SU-DHL-6 (cell line): Measurements from ENCODE around the gene DUSP9.
"Not testable (repeated sequence)": the region's sequence is repeated elsewhere in the genome, so short reads cannot be mapped to it uniquely, and the experiment has no call there.

Source experiments
- H2AFZ ChIP-seq: fragments of 200-600 bp; sonication (generic); 2 replicates; pipeline ENCODE4 v1.6.1; 2014; ENCODE audit warnings: low read depth, mild to moderate bottlenecking, moderate library complexity, mixed read lengths, antibody characterized with exemption, low read length; ENCODE audit not compliant: severe bottlenecking
- H3F3A ChIP-seq: fragments of 200-600 bp; shearing (Covaris generic); 2 replicates; pipeline ENCODE4 v1.6.0; 2016; ENCODE audit warnings: antibody characterized with exemption, mild to moderate bottlenecking; ENCODE audit not compliant: insufficient read depth
- H3K27ac ChIP-seq: fragments of 200-600 bp; sonication (generic); 2 replicates; pipeline ENCODE4 v1.5.1; 2016; ENCODE audit warnings: low read depth, mild to moderate bottlenecking, low read length, moderate library complexity, mixed read lengths
- H3K27me3 ChIP-seq: fragments of 200-600 bp; sonication (generic), shearing (Covaris generic); 2 replicates; pipeline ENCODE4 v1.6.0; 2014; ENCODE audit warnings: mild to moderate bottlenecking, low read length
- H3K36me3 ChIP-seq: fragments of 200-600 bp; sonication (generic); 2 replicates; pipeline ENCODE4 v1.6.1; 2014; ENCODE audit warnings: mild to moderate bottlenecking, low read length, mixed read lengths
- H3K4me2 ChIP-seq: fragments of 300-600, 200-600 bp; shearing (Covaris generic), sonication (generic); 2 replicates; pipeline ENCODE4 v1.6.0; 2014; ENCODE audit warnings: low read length, low read depth, mild to moderate bottlenecking; ENCODE audit not compliant: poor library complexity, severe bottlenecking
- H3K4me3 ChIP-seq: fragments of 200-600 bp; sonication (generic); 2 replicates; pipeline ENCODE4 v1.5.1; 2014; ENCODE audit warnings: antibody characterized with exemption, low read length, mild to moderate bottlenecking, mixed read lengths; ENCODE audit not compliant: insufficient read depth, poor library complexity, severe bottlenecking
- H3K79me2 ChIP-seq: fragments of 200-600 bp; sonication (generic); 2 replicates; pipeline ENCODE4 v1.6.1; 2014; ENCODE audit warnings: mild to moderate bottlenecking, low read length, moderate library complexity; ENCODE audit not compliant: insufficient read depth
- H3K9ac ChIP-seq: fragments of 200-600 bp; sonication (generic); 2 replicates; pipeline ENCODE4 v1.7.0; 2014; ENCODE audit warnings: mild to moderate bottlenecking, low read length
- H3K9me2 ChIP-seq: fragments of 200-600 bp; sonication (generic); replicated peaks from 2 replicates; pipeline ENCODE4 v1.6.1; 2014; ENCODE audit warnings: low read length; ENCODE audit not compliant: insufficient read depth
- H3K9me3 ChIP-seq: fragments of 200-600 bp; sonication (generic); 2 replicates; pipeline ENCODE4 v1.6.1; 2014; ENCODE audit warnings: low read length, mixed read lengths; ENCODE audit not compliant: insufficient read depth
- H4K20me1 ChIP-seq: fragments of 200-600 bp; sonication (generic); 2 replicates; pipeline ENCODE4 v1.6.1; 2014; ENCODE audit warnings: low read depth, mild to moderate bottlenecking, antibody characterized with exemption, low read length, moderate library complexity, mixed read lengths
- CTCF ChIP-seq: fragments of 200-600 bp; sonication (generic); IDR thresholded peaks from one replicate; pipeline ENCODE4 v1.5.1; 2017; ENCODE audit warnings: antibody characterized with exemption, mild to moderate bottlenecking, low read length, moderate library complexity; ENCODE audit not compliant: insufficient read depth, poor library complexity, severe bottlenecking
- EZH2phosphoT487 ChIP-seq: fragments of 200-600 bp; sonication (generic), shearing (Covaris generic); conservative IDR thresholded peaks from 2 replicates; pipeline ENCODE4 v1.6.1; 2018; ENCODE audit warnings: mild to moderate bottlenecking, antibody characterized with exemption, low read length, moderate library complexity, mixed read lengths

DUSP9 gene

GRCh38 chrX:153674219-153674851, 27.3 kb downstream of the DUSP9 start:
- H3K9me2 ChIP-seq = no peaks in the 10 kb centered on the region
- H3K36me3 ChIP-seq = no peaks in the 10 kb centered on the region
- no peaks in the 10 kb centered on the region for H3F3A ChIP-seq
- H4K20me1 ChIP-seq = no peaks in the 10 kb centered on the region
- H3K4me3 ChIP-seq = no peak overlapping the region
- H2AFZ ChIP-seq = no peak overlapping the region
- H3K27me3 ChIP-seq = no peaks in the 10 kb centered on the region
- no peaks in the 10 kb centered on the region for H3K79me2 ChIP-seq
- no peak overlapping the region for H3K27ac ChIP-seq
- TF ChIP-seq CTCF (no peak), EZH2phosphoT487 (no peak)
- no peak overlapping the region for H3K9ac ChIP-seq
- no peaks in the 10 kb centered on the region for H3K9me3 ChIP-seq
- no peak overlapping the region for H3K4me2 ChIP-seq

GRCh38 chrX:153681175-153681574, 34.2 kb downstream of the DUSP9 start:
- H3K27ac ChIP-seq = no peak overlapping the region
- no peak overlapping the region for H3K4me2 ChIP-seq
- no peaks in the 10 kb centered on the region for H3K9me2 ChIP-seq
- no peaks in the 10 kb centered on the region for H3K79me2 ChIP-seq
- H2AFZ ChIP-seq = no peak overlapping the region
- H3K27me3 ChIP-seq = no peaks in the 10 kb centered on the region
- TF ChIP-seq CTCF (no peak), EZH2phosphoT487 (no peak)
- no peak overlapping the region for H3K4me3 ChIP-seq
- no peaks in the 10 kb centered on the region for H4K20me1 ChIP-seq
- no peaks in the 10 kb centered on the region for H3K9me3 ChIP-seq
- H3K36me3 ChIP-seq = no peaks in the 10 kb centered on the region
- no peaks in the 10 kb centered on the region for H3F3A ChIP-seq
- no peak overlapping the region for H3K9ac ChIP-seq

- not testable (repeated sequence) for H3K79me2 ChIP-seq, H3K36me3 ChIP-seq, H3K4me2 ChIP-seq, H3K4me3 ChIP-seq, H3K9ac ChIP-seq, H3K27me3 ChIP-seq, H3F3A ChIP-seq, H3K9me2 ChIP-seq, H3K9me3 ChIP-seq, H3K27ac ChIP-seq, H2AFZ ChIP-seq, H4K20me1 ChIP-seq
These were observed 36.5 kb downstream of the DUSP9 start for GRCh38 chrX:153683486-153683885.

- H3K9me3 ChIP-seq = no peaks in the 10 kb centered on the region
- H3F3A ChIP-seq = no peaks in the 10 kb centered on the region
- TF ChIP-seq CTCF (no peak), EZH2phosphoT487 (no peak)
- no peak overlapping the region for H3K9ac ChIP-seq
- no peak overlapping the region for H3K27ac ChIP-seq
- no peaks in the 10 kb centered on the region for H3K9me2 ChIP-seq
- no peak overlapping the region for H3K4me2 ChIP-seq
- no peaks in the 10 kb centered on the region for H3K36me3 ChIP-seq
- no peaks in the 10 kb centered on the region for H4K20me1 ChIP-seq
- H3K27me3 ChIP-seq = no peaks in the 10 kb centered on the region
- no peaks in the 10 kb centered on the region for H3K79me2 ChIP-seq
- H3K4me3 ChIP-seq = no peak overlapping the region
- H2AFZ ChIP-seq = no peak overlapping the region
These were observed 37.6 kb downstream of the DUSP9 start for GRCh38 chrX:153684467-153685155.
